ENCODE data around the gene COL9A3.

GRCh38 chr20:62807444-62808210, 9.2 kb upstream of the COL9A3 start:
- TF ChIP-seq EZH2phosphoT487 (conservative IDR thresholded peaks at IDR 0.05; ENCODE audit: low read length) (no peak), CTCF (IDR thresholded peaks at IDR 0.05; ENCODE audit: insufficient read depth, low read length, poor library complexity, severe bottlenecking) (no peak)

All from SU-DHL-6 (cell line).